ENCODE measurements around the gene NPTXR.

Gene NPTXR

GRCh38 chr22:38852522-38852921, 8.7 kb upstream of the NPTXR start:
- TF ChIP-seq TAF1 (IDR thresholded peaks at IDR 0.05; ENCODE audit: borderline replicate concordance, insufficient read depth, low read length), result no peak
- TF ChIP-seq SIN3A (IDR thresholded peaks at IDR 0.05; ENCODE audit: borderline replicate concordance, insufficient read depth, low read length), result no peak
- no peak for TF ChIP-seq POLR2AphosphoS5 (IDR thresholded peaks at IDR 0.05; ENCODE audit: low read depth, low read length)
- TF ChIP-seq FOXP2 (optimal IDR thresholded peaks at IDR 0.05; ENCODE audit: borderline replicate concordance, extremely low read depth, extremely low read length, insufficient read depth), result no peak
- TF ChIP-seq REST (IDR thresholded peaks at IDR 0.05; ENCODE audit: insufficient read depth in 1 of 2, low read depth in 2 of 2, low read length in 2 of 2), result no peak

GRCh38 chr22:38850941-38851849, 7.4 kb upstream of the NPTXR start:
- TF ChIP-seq SIN3A (IDR thresholded peaks at IDR 0.05; ENCODE audit: borderline replicate concordance, insufficient read depth, low read length) (no peak), POLR2AphosphoS5 (IDR thresholded peaks at IDR 0.05; ENCODE audit: low read depth, low read length) (no peak), TAF1 (IDR thresholded peaks at IDR 0.05; ENCODE audit: borderline replicate concordance, insufficient read depth, low read length) (no peak), FOXP2 (optimal IDR thresholded peaks at IDR 0.05; ENCODE audit: borderline replicate concordance, extremely low read depth, extremely low read length, insufficient read depth) (no peak), REST (IDR thresholded peaks at IDR 0.05; ENCODE audit: insufficient read depth in 1 of 2, low read depth in 2 of 2, low read length in 2 of 2) (no peak)

- TF ChIP-seq POLR2AphosphoS5 (IDR thresholded peaks at IDR 0.05; ENCODE audit: low read depth, low read length), result no peak
- TF ChIP-seq REST (IDR thresholded peaks at IDR 0.05; ENCODE audit: insufficient read depth in 1 of 2, low read depth in 2 of 2, low read length in 2 of 2), result no peak
- no peak for TF ChIP-seq FOXP2 (optimal IDR thresholded peaks at IDR 0.05; ENCODE audit: borderline replicate concordance, extremely low read depth, extremely low read length, insufficient read depth)
- no peak for TF ChIP-seq TAF1 (IDR thresholded peaks at IDR 0.05; ENCODE audit: borderline replicate concordance, insufficient read depth, low read length)
- no peak for TF ChIP-seq SIN3A (IDR thresholded peaks at IDR 0.05; ENCODE audit: borderline replicate concordance, insufficient read depth, low read length)
These were observed 6.6 kb upstream of the NPTXR start for GRCh38 chr22:38850399-38850798.

- TF ChIP-seq POLR2AphosphoS5 (IDR thresholded peaks at IDR 0.05; ENCODE audit: low read depth, low read length) (no peak), SIN3A (IDR thresholded peaks at IDR 0.05; ENCODE audit: borderline replicate concordance, insufficient read depth, low read length) (no peak), TAF1 (IDR thresholded peaks at IDR 0.05; ENCODE audit: borderline replicate concordance, insufficient read depth, low read length) (no peak), FOXP2 (optimal IDR thresholded peaks at IDR 0.05; ENCODE audit: borderline replicate concordance, extremely low read depth, extremely low read length, insufficient read depth) (no peak), REST (IDR thresholded peaks at IDR 0.05; ENCODE audit: insufficient read depth in 1 of 2, low read depth in 2 of 2, low read length in 2 of 2) (no peak)
These were observed 6.0 kb upstream of the NPTXR start for GRCh38 chr22:38849811-38850210.

Data from PFSK-1 (cell line).